CD4-positive, alpha-beta T cell treated with Interleukin-15 for 4 hours (primary cell): Measurements from ENCODE around the gene SHFL.
A peak's percentile ranks its signal among the peaks of the same experiment; 100 is the strongest.

Experiments
- DNase-seq: peaks from one replicate; pipeline ENCODE4 v3.0.0-alpha.2; 2020; ENCODE audit warnings: low spot score

The SHFL gene

GRCh38 chr19:10087296-10088061 lies 1.4 kb downstream of the SHFL start:
- DNase-seq = no peak

- no peak for DNase-seq
Observed at GRCh38 chr19:10088949-10089554, 2.9 kb downstream of the SHFL start.

GRCh38 chr19:10089801-10090375 lies 3.8 kb downstream of the SHFL start:
- no peak for DNase-seq

GRCh38 chr19:10091370-10091687 lies 5.2 kb downstream of the SHFL start:
- no peak for DNase-seq

- no peak for DNase-seq
Observed at GRCh38 chr19:10091895-10092641, 6.0 kb downstream of the SHFL start.

- no peak for DNase-seq
Observed at GRCh38 chr19:10092648-10093294, 6.7 kb downstream of the SHFL start.

GRCh38 chr19:10093295-10094186 lies 7.4 kb downstream of the SHFL start:
- DNase-seq = no peak

- no peak for DNase-seq
Observed at GRCh38 chr19:10095622-10095947, 9.5 kb downstream of the SHFL start.

GRCh38 chr19:10095948-10096614 lies 10.0 kb downstream of the SHFL start:
- peak; percentile 92 for DNase-seq

- no peak for DNase-seq
Observed at GRCh38 chr19:10096615-10096963, 10.5 kb downstream of the SHFL start.

GRCh38 chr19:10100163-10100785 lies 14.2 kb downstream of the SHFL start:
- no peak for DNase-seq

- DNase-seq = no peak
Observed at GRCh38 chr19:10102787-10103236, 16.7 kb downstream of the SHFL start.

GRCh38 chr19:10104130-10104513 lies 18.0 kb downstream of the SHFL start:
- DNase-seq = no peak

GRCh38 chr19:10104665-10105508 lies 18.8 kb downstream of the SHFL start:
- peak; percentile 91 for DNase-seq

GRCh38 chr19:10105509-10106099 lies 19.5 kb downstream of the SHFL start:
- peak; percentile 53 for DNase-seq

- peak; percentile 98 for DNase-seq
Observed at GRCh38 chr19:10106100-10106936, 20.2 kb downstream of the SHFL start, which contains the start of gene PPAN. Gene PPAN (plus strand): TSS chr19:10106362. CDS start chr19:10106395, 33 bp downstream.

- DNase-seq = no peak
Observed at GRCh38 chr19:10107254-10107653, 21.1 kb downstream of the SHFL start.

GRCh38 chr19:10107817-10108367 lies 21.8 kb downstream of the SHFL start:
- DNase-seq = no peak
